ENCODE results near the gene MACROH2A2. TPM values are rescaled to one million over a fixed set of nuclear protein-coding genes. Genes with fewer than 3 reads are reported as not detected.

Gene MACROH2A2
- total and polyA plus RNA-seq, 2 of the 4 experiments (the other 2 are of a cell fraction) = 16.1 to 17.4 TPM

DNA sequence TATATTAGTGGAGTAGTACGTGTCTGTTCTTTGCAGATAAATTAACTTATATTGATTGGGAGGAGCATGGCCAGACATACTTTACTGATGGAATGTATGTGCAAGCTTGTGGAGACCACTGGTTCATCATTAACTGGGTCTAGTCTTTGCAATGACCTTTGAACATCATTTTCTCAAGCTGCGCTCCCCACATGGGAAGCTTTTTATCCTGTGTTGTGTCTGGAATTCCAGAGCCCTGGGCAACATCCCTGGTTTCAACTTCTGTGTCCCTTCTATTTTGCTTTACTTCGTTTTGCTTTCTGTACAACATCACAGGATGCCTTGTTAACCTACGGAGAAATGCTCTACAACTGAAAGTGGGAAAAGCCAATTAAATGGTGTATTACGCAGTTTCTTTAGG is 38.3 kb downstream of the MACROH2A2 start:
- H3K18ac ChIP-seq (ENCODE audit: low read depth, low read length) = no peak overlapping the region
- intact Hi-C loops (cut with micrococcal nuclease) (no loop called here), dilution Hi-C loops (cut with HindIII; ENCODE audit: low sequenced_read_pairs, unreplicated experiment) (no loop called here), in situ Hi-C loops (cut with MboI; ENCODE audit: low sequenced_read_pairs) (no loop called here)
- H2AK5ac ChIP-seq (ENCODE audit: low read depth, low read length) = no peak overlapping the region
- H3K36me3 ChIP-seq (ENCODE audit: control insufficient read depth, insufficient read depth, low read length) = peaks cover 28% of the 10 kb centered on the region
- no peaks in the 10 kb centered on the region for H3K79me1 ChIP-seq (ENCODE audit: low read depth in 1 of 2, low read length in 2 of 2)
- H4K5ac ChIP-seq (ENCODE audit: low read depth, low read length) = no peak overlapping the region
- ChIA-PET CTCF (no interaction called here), POLR2A (ENCODE audit: unreplicated experiment) (no interaction called here)
- no peak overlapping the region for H4K8ac ChIP-seq (ENCODE audit: low read depth in 2 of 2, low read length in 2 of 2)
- H2AK9ac ChIP-seq (replicated peaks; ENCODE audit: low read depth, low read length, poor library complexity) = no peak overlapping the region
- H2AFZ ChIP-seq (replicated peaks; ENCODE audit: low read length, poor library complexity) = no peak overlapping the region
- no peak overlapping the region for H2BK15ac ChIP-seq (ENCODE audit: low read depth, low read length)
- ATAC-seq (ENCODE audit: low read depth) = no peak
- no peak overlapping the region for H2BK20ac ChIP-seq (ENCODE audit: low read depth, low read length)
- H3K4me1 ChIP-seq (ENCODE audit: control insufficient read depth, insufficient read depth, low read length) = no peaks in the 10 kb centered on the region
- H3K14ac ChIP-seq (replicated peaks; ENCODE audit: low read depth, low read length) = no peak overlapping the region
- H3K4me2 ChIP-seq (ENCODE audit: low read depth, low read length) = no peak overlapping the region
- H4K91ac ChIP-seq (ENCODE audit: insufficient read depth, low read depth, low read length) = no peak overlapping the region
- H3K27ac ChIP-seq (ENCODE audit: insufficient read depth, low read length) = no peak overlapping the region
- no peak overlapping the region for H2BK120ac ChIP-seq (ENCODE audit: low read depth, low read length)
- BruUV-seq (replicated peaks) = no TSS peak
- DNase-seq = no peak
- no peak overlapping the region for H3K9ac ChIP-seq (ENCODE audit: low read depth, low read length)
- no peaks in the 10 kb centered on the region for H3K27me3 ChIP-seq (ENCODE audit: control insufficient read depth, insufficient read depth, low read length)
- no peaks in the 10 kb centered on the region for H4K20me1 ChIP-seq (ENCODE audit: insufficient read depth, low read length)
- no peak overlapping the region for H3K23ac ChIP-seq (ENCODE audit: low read depth, low read length)
- no peaks in the 10 kb centered on the region for H3K9me3 ChIP-seq (ENCODE audit: control insufficient read depth, insufficient read depth, low read length)
- H2BK5ac ChIP-seq (ENCODE audit: low read depth, low read length, poor library complexity, severe bottlenecking) = no peak overlapping the region
- no peak overlapping the region for H3K4ac ChIP-seq (ENCODE audit: low read depth, low read length)
- H3K56ac ChIP-seq (ENCODE audit: extremely low read depth, insufficient read depth, low read length) = no peak overlapping the region
- peaks cover 2% of the 10 kb centered on the region; the same call in 1 of the 2 replicates for H3K9me1 ChIP-seq (ENCODE audit: insufficient read depth, low read length)
- TF ChIP-seq CEBPB (IDR thresholded peaks at IDR 0.05; ENCODE audit: low read depth, low read length) (no peak), RFX5 (IDR thresholded peaks at IDR 0.05; ENCODE audit: low read depth, low read length) (no peak)
- TF ChIP-seq, protein P1, sequence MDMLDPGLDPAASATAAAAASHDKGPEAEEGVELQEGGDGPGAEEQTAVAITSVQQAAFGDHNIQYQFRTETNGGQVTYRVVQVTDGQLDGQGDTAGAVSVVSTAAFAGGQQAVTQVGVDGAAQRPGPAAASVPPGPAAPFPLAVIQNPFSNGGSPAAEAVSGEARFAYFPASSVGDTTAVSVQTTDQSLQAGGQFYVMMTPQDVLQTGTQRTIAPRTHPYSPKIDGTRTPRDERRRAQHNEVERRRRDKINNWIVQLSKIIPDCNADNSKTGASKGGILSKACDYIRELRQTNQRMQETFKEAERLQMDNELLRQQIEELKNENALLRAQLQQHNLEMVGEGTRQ (IDR thresholded peaks at IDR 0.05; ENCODE audit: low read depth, low read length) = no peak
- TF ChIP-seq, protein P2, sequence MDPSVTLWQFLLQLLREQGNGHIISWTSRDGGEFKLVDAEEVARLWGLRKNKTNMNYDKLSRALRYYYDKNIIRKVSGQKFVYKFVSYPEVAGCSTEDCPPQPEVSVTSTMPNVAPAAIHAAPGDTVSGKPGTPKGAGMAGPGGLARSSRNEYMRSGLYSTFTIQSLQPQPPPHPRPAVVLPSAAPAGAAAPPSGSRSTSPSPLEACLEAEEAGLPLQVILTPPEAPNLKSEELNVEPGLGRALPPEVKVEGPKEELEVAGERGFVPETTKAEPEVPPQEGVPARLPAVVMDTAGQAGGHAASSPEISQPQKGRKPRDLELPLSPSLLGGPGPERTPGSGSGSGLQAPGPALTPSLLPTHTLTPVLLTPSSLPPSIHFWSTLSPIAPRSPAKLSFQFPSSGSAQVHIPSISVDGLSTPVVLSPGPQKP (IDR thresholded peaks at IDR 0.05; ENCODE audit: borderline replicate concordance, low read depth, low read length) = no peak
- 100% methylated on average over 1 of the region's 5 CpGs; no CpG with 5 or more reads in 1 of the 2 experiments for WGBS, 2 experiments (ENCODE audit: extremely low coverage in 2 of 2, insufficient read length in 1 of 2)
- H3K4me3 ChIP-seq (ENCODE audit: insufficient read depth, low read depth, low read length) = no peak overlapping the region
